K562 (cell line): Measurements from ENCODE around the gene ABCF2. TPM values are rescaled to one million over a fixed set of nuclear protein-coding genes. Genes with fewer than 3 reads are reported as not detected.

ENCODE experiments used
- ADNP ChIP-seq: fragments of 200-800 bp; sonication (Bioruptor generic); IDR thresholded peaks from 2 replicates; pipeline ENCODE4 v1.6.1; 2016; ENCODE audit warnings: missing genetic modification characterization, missing compliant biosample characterization
- ATF1 ChIP-seq, 2 experiments: fragments of 450-650 bp in 1 of 2; IDR thresholded peaks; 2 replicates each; pipeline ENCODE4 v1.6.1; 2016; ENCODE audit warnings: missing compliant biosample characterization in 1 of 2, missing genetic modification characterization in 1 of 2
- C11orf30 ChIP-seq: fragments of 450-650 bp; IDR thresholded peaks from 2 replicates; pipeline ENCODE4 v1.6.1; 2016; ENCODE audit warnings: low read depth, mild to moderate bottlenecking
- CBX8 ChIP-seq: fragments of 200-600 bp; sonication (generic); IDR thresholded peaks from 2 replicates; pipeline ENCODE4 v1.6.1; 2012; ENCODE audit warnings: borderline replicate concordance, mixed run types, low read depth, mild to moderate bottlenecking, moderate library complexity, mixed read lengths, low read length, control low read depth, inconsistent platforms; ENCODE audit not compliant: poor library complexity, severe bottlenecking; ENCODE audit errors: extremely low read depth
- CGGBP1 ChIP-seq: fragments of 250-450 bp; sonication (Bioruptor Pico); IDR thresholded peaks from 2 replicates; pipeline ENCODE4 v1.9.0; 2021; ENCODE audit warnings: mild to moderate bottlenecking
- CTCF ChIP-seq, 3 experiments: IDR thresholded peaks in 2 of 3; conservative IDR thresholded peaks in 1 of 3; 2 replicates each; pipeline ENCODE4 v1.5.1; 2011 to 2012; ENCODE audit warnings: low read length in 3 of 3, mild to moderate bottlenecking in 3 of 3, control low read depth in 2 of 3, improper control_type of control experiment in 1 of 3, inconsistent platforms in 1 of 3, low read depth in 1 of 3, mixed read lengths in 1 of 3, moderate library complexity in 1 of 3; ENCODE audit not compliant: insufficient read depth in 2 of 3
- DACH1 ChIP-seq: fragments of 450-650 bp; IDR thresholded peaks from 2 replicates; pipeline ENCODE4 v1.6.1; 2018; ENCODE audit not compliant: partially characterized antibody
- ETS1 ChIP-seq: conservative IDR thresholded peaks from 2 replicates; pipeline ENCODE4 v1.6.1; 2011; ENCODE audit warnings: low read depth, mild to moderate bottlenecking, low read length; ENCODE audit not compliant: control insufficient read depth
- FOXK2 ChIP-seq, 2 experiments: fragments of 450-650 bp; IDR thresholded peaks in 1 of 2; conservative IDR thresholded peaks in 1 of 2; 2 replicates each; pipeline ENCODE4 v1.6.1; 2016; ENCODE audit warnings: low read depth in 2 of 2, mild to moderate bottlenecking in 1 of 2
- GTF2E2 ChIP-seq: fragments of 200-800 bp; sonication (Bioruptor generic); IDR thresholded peaks from 2 replicates; pipeline ENCODE4 v1.6.1; 2016; ENCODE audit warnings: missing genetic modification characterization, missing compliant biosample characterization
- HLTF ChIP-seq: fragments of 450-650 bp; IDR thresholded peaks from 2 replicates; pipeline ENCODE4 v1.6.1; 2016
- HNRNPUL1 ChIP-seq: fragments of 200-400 bp; formaldehyde crosslinking; IDR thresholded peaks from 2 replicates; pipeline ENCODE4 v1.6.1; 2017; ENCODE audit warnings: low read length
- KLF13 ChIP-seq: fragments of 450-650 bp; IDR thresholded peaks from 2 replicates; pipeline ENCODE4 v1.6.1; 2016; ENCODE audit warnings: missing genetic modification characterization, low read depth, mild to moderate bottlenecking, missing compliant biosample characterization, moderate library complexity, borderline replicate concordance
- NFATC3 ChIP-seq: fragments of 450-650 bp; IDR thresholded peaks from 2 replicates; pipeline ENCODE4 v1.6.1; 2017; ENCODE audit warnings: mild to moderate bottlenecking
- OTX1 ChIP-seq: fragments of 450-650 bp; formaldehyde crosslinking; IDR thresholded peaks from 2 replicates; pipeline ENCODE4 v1.4.0; 2022; ENCODE audit warnings: mild to moderate bottlenecking
- PCBP1 ChIP-seq: fragments of 200-400 bp; formaldehyde crosslinking; IDR thresholded peaks from 2 replicates; pipeline ENCODE4 v1.6.1; 2018; ENCODE audit warnings: mild to moderate bottlenecking, low read depth, low read length; ENCODE audit not compliant: poor library complexity, severe bottlenecking
- RNF2 ChIP-seq: sonication (generic); IDR thresholded peaks from 2 replicates; pipeline ENCODE4 v1.6.1; 2016
- SMARCA4 ChIP-seq: fragments of 450-650 bp; IDR thresholded peaks from 2 replicates; pipeline ENCODE4 v1.6.1; 2016
- SP2 ChIP-seq: IDR thresholded peaks from 2 replicates; pipeline ENCODE4 v1.6.1; 2011; ENCODE audit warnings: mild to moderate bottlenecking, low read depth, low read length, moderate library complexity; ENCODE audit not compliant: poor library complexity, severe bottlenecking; ENCODE audit errors: extremely low read depth
- SRSF1 ChIP-seq: fragments of 200-400 bp; formaldehyde crosslinking; IDR thresholded peaks from 2 replicates; pipeline ENCODE4 v1.6.1; 2017; ENCODE audit warnings: mild to moderate bottlenecking, low read depth, low read length, moderate library complexity
- SRSF9 ChIP-seq: fragments of 200-400 bp; formaldehyde crosslinking; IDR thresholded peaks from 2 replicates; pipeline ENCODE4 v1.6.1; 2017; ENCODE audit warnings: low read depth, low read length, borderline replicate concordance
- ZBTB7A ChIP-seq: IDR thresholded peaks from 2 replicates; pipeline ENCODE4 v1.6.1; 2011; ENCODE audit warnings: low read depth, mild to moderate bottlenecking, low read length, moderate library complexity, borderline replicate concordance; ENCODE audit not compliant: control insufficient read depth
- ZFPM2 ChIP-seq: fragments of 250-450 bp; sonication (Bioruptor Pico); IDR thresholded peaks from 2 replicates; pipeline ENCODE4 v1.5.1; 2022; ENCODE audit warnings: mild to moderate bottlenecking
- ZNF3 ChIP-seq: fragments of 250-450 bp; sonication (Bioruptor Pico); IDR thresholded peaks from 2 replicates; pipeline ENCODE4 v1.5.0; 2021; ENCODE audit warnings: mild to moderate bottlenecking, moderate library complexity
- ZNF57 ChIP-seq: fragments of 450-650 bp; formaldehyde crosslinking; IDR thresholded peaks from 2 replicates; pipeline ENCODE4 v1.4.0; 2020; ENCODE audit warnings: mild to moderate bottlenecking, moderate library complexity
- ZNF717 ChIP-seq: fragments of 250-450 bp; sonication (Bioruptor Pico); IDR thresholded peaks from 2 replicates; pipeline ENCODE4 v1.5.0; 2021
- ZSCAN29 ChIP-seq: fragments of 450-650 bp; IDR thresholded peaks from 2 replicates; pipeline ENCODE4 v1.6.1; 2017
- polyA plus RNA-seq, 8 experiments: library from polyadenylated mRNA; depleted of rRNA in 4 of 8; stranded (reverse) in 5 of 8; unstranded in 3 of 8; fragments of >200 nt; fragmentation: Nextera tagmentation in 2 of 8; fragmentation: Illumina TruSeq in 1 of 8; extraction: Ambion mirVana in 2 of 8; extraction: Trizol in 1 of 8; gene quantifications; 2 replicates each; pipeline versions ENCODE4 v1.2.1 to v1.2.3, GENCODE V29; 2011 to 2014; ENCODE audit warnings: inconsistent platforms in 1 of 8, missing spikeins in 1 of 8
- total RNA-seq, 7 experiments: library from RNA; depleted of rRNA in 6 of 7; stranded (reverse); fragments of >200 nt in 6 of 7; fragmentation: Illumina TruSeq in 2 of 7; extraction: Trizol in 2 of 7; gene quantifications; 2 replicates each; pipeline versions ENCODE4 v1.2.1 to v1.2.3, GENCODE V29; 2011 to 2021; ENCODE audit warnings: low replicate concordance in 1 of 7

ABCF2 gene
- total and polyA plus RNA-seq, 9 of the 15 experiments (the other 6 are each of a cell fraction or from before 2014, with no cell fraction given) = 62.1 to 224 (median 113) TPM

- no peak for TF ChIP-seq SRSF1
- peak; percentile 83 for TF ChIP-seq OTX1
- TF ChIP-seq ZNF57 (CRISPR knock-in tag) = no peak
- no peak for TF ChIP-seq ZSCAN29
- TF ChIP-seq ZNF717 (CRISPR knock-in tag) = no peak
- TF ChIP-seq ZBTB7A = peak; percentile 93
- TF ChIP-seq HLTF = peak; percentile 51; the same call in 1 of the 2 replicates
- no peak for TF ChIP-seq ATF1 (CRISPR knock-in tag; IDR thresholded peaks at IDR 0.05)
- no peak for TF ChIP-seq ATF1 (tag; IDR thresholded peaks at IDR 0.05)
- no peak for TF ChIP-seq ZNF3 (CRISPR knock-in tag)
- TF ChIP-seq SMARCA4 = peak; percentile 39; the same call in 1 of the 2 replicates
- no peak for TF ChIP-seq C11orf30
- TF ChIP-seq HNRNPUL1 = no peak
- peak; percentile 26; the same call in 1 of the 2 replicates for TF ChIP-seq CGGBP1 (CRISPR knock-in tag)
- TF ChIP-seq CBX8 = no peak
- no peak for TF ChIP-seq ADNP (tag)
- TF ChIP-seq ZFPM2 (CRISPR knock-in tag) = no peak
- TF ChIP-seq ETS1 = no peak
- peak; percentile 0; the same call in 1 of the 2 replicates for TF ChIP-seq GTF2E2 (tag)
- TF ChIP-seq SRSF9 = no peak
- no peak for TF ChIP-seq DACH1
- no peak for TF ChIP-seq SP2
- peak; percentile 56; the same call in 1 of the 2 replicates for TF ChIP-seq NFATC3
- peak; percentile 45; the same call in 1 of the 2 replicates for TF ChIP-seq RNF2
- TF ChIP-seq PCBP1 = peak; percentile 30
- TF ChIP-seq FOXK2 (conservative IDR thresholded peaks at IDR 0.05 in 1 of 2, IDR thresholded peaks at IDR 0.05 in 1 of 2; ENCODE audit: low read depth in 2 of 2) = no peak
- TF ChIP-seq KLF13 = no peak
- TF ChIP-seq CTCF (IDR thresholded peaks at IDR 0.05 in 2 of 3, conservative IDR thresholded peaks at IDR 0.05 in 1 of 3; ENCODE audit: insufficient read depth in 2 of 3, low read depth in 1 of 3, low read length in 3 of 3) = no peak
Measured at GRCh38 chr7:151248346-151249033, 21.5 kb upstream of the ABCF2 start, which contains the start of gene SMARCD3 (continued).
